SK-N-SH (cell line): ENCODE data around the gene CEBPG. TPM values are rescaled to one million over a fixed set of nuclear protein-coding genes. Genes with fewer than 3 reads are reported as not detected.

ENCODE experiments used
- CTCF ChIA-PET: fragments of 300-600, 350-600 bp; formaldehyde crosslinking; extraction: SDS; loops from one replicate; lab custom pipeline; 2021; lab: Yijun Ruan, JAX
- POLR2A ChIA-PET: fragments of 350-600 bp; sonication (Branson Sonifier 250); formaldehyde crosslinking; extraction: SDS; loops from one replicate; lab custom pipeline; 2020; ENCODE audit warnings: antibody characterized with exemption, inconsistent platforms; lab: Yijun Ruan, JAX
- DNase-seq: peaks from one replicate; pipeline ENCODE4 v3.0.0; 2012
- H2AFZ ChIP-seq: fragments of 200-600 bp; sonication (generic); 2 replicates; pipeline ENCODE4 v1.8.1; 2016; ENCODE audit warnings: antibody characterized with exemption, mild to moderate bottlenecking, low read depth
- H3F3A ChIP-seq: fragments of 200-600 bp; sonication (generic); replicated peaks from 2 replicates; pipeline ENCODE3; 2016; ENCODE audit warnings: antibody characterized with exemption, mild to moderate bottlenecking; ENCODE audit not compliant: insufficient read depth
- H3K27ac ChIP-seq, 2 experiments: fragments of 200-500 bp in 1 of 2; fragments of 200-600 bp in 1 of 2; sonication (Bioruptor generic) in 1 of 2; sonication (generic), shearing (Covaris generic) in 1 of 2; 2 replicates each; pipeline versions ENCODE4 v1.5.1 to v1.6.1; 2014 to 2016; ENCODE audit warnings: low read depth in 2 of 2, inconsistent platforms in 1 of 2, low read length in 1 of 2, mild to moderate bottlenecking in 1 of 2, mixed read lengths in 1 of 2
- H3K27me3 ChIP-seq: fragments of 200-600 bp; sonication (generic), shearing (Covaris generic); 2 replicates; pipeline ENCODE4 v1.6.1; 2016; ENCODE audit warnings: mixed run types; ENCODE audit not compliant: insufficient read depth
- H3K36me3 ChIP-seq, 2 experiments: fragments of 200-500 bp in 1 of 2; fragments of 200-600 bp in 1 of 2; sonication (Bioruptor generic) in 1 of 2; sonication (generic) in 1 of 2; replicated peaks in 1 of 2; 2 replicates each; pipeline versions ENCODE3 to v1.5.1; 2014 to 2016; ENCODE audit warnings: low read length in 1 of 2, mild to moderate bottlenecking in 1 of 2; ENCODE audit not compliant: insufficient read depth in 2 of 2, control insufficient read depth in 1 of 2
- H3K4me1 ChIP-seq, 2 experiments: fragments of 200-500 bp in 1 of 2; fragments of 200-600 bp in 1 of 2; sonication (Bioruptor generic) in 1 of 2; sonication (generic), shearing (Covaris generic) in 1 of 2; 2 replicates each; pipeline versions ENCODE4 v1.5.1 to v1.6.1; 2014 to 2016; ENCODE audit warnings: low read depth in 1 of 2, low read length in 1 of 2, mixed run types in 1 of 2; ENCODE audit not compliant: insufficient read depth in 2 of 2, control insufficient read depth in 1 of 2
- H3K4me2 ChIP-seq: fragments of 200-600 bp; sonication (generic), shearing (Covaris generic); 2 replicates; pipeline ENCODE4 v1.6.1; 2017; ENCODE audit warnings: mixed run types
- H3K4me3 ChIP-seq, 2 experiments: fragments of 200-500 bp in 1 of 2; fragments of 200-600 bp in 1 of 2; sonication (Bioruptor generic) in 1 of 2; sonication (generic), shearing (Covaris generic) in 1 of 2; 2 replicates each; pipeline versions ENCODE4 v1.5.1 to v1.8.1; 2014 to 2016; ENCODE audit warnings: low read depth in 2 of 2, inconsistent platforms in 1 of 2, low read length in 1 of 2, mild to moderate bottlenecking in 1 of 2, mixed read lengths in 1 of 2, moderate library complexity in 1 of 2
- H3K79me2 ChIP-seq: fragments of 200-600 bp; sonication (generic); 2 replicates; pipeline ENCODE4 v1.8.1; 2017; ENCODE audit warnings: mild to moderate bottlenecking; ENCODE audit not compliant: insufficient read depth
- H3K9ac ChIP-seq: fragments of 200-600 bp; sonication (generic); 2 replicates; pipeline ENCODE4 v1.6.1; 2017; ENCODE audit warnings: mixed run types
- H3K9me2 ChIP-seq: fragments of 200-600 bp; sonication (generic); 2 replicates; pipeline ENCODE4 v1.6.1; 2017; ENCODE audit warnings: mixed run types
- H3K9me3 ChIP-seq: fragments of 200-600 bp; sonication (generic); 2 replicates; pipeline ENCODE4 v1.6.1; 2017; ENCODE audit warnings: mixed run types, mild to moderate bottlenecking, moderate library complexity
- H4K20me1 ChIP-seq: fragments of 200-600 bp; sonication (generic); 2 replicates; pipeline ENCODE4 v1.6.1; 2017; ENCODE audit warnings: mild to moderate bottlenecking, mixed run types; ENCODE audit not compliant: insufficient read depth
- CHD2 ChIP-seq: fragments of 150-350 bp; IDR thresholded peaks from 2 replicates; pipeline ENCODE4 v1.6.1; 2018; ENCODE audit warnings: low read length; ENCODE audit not compliant: partially characterized antibody
- ELF1 ChIP-seq: IDR thresholded peaks from 2 replicates; pipeline ENCODE4 v1.4.0; 2012
- EZH2phosphoT487 ChIP-seq: fragments of 200-600 bp; sonication (generic); IDR thresholded peaks from 2 replicates; pipeline ENCODE4 v1.6.1; 2017; ENCODE audit warnings: low read depth, mixed run types, mild to moderate bottlenecking, antibody characterized with exemption, moderate library complexity, borderline replicate concordance
- FOSL2 ChIP-seq: IDR thresholded peaks from 2 replicates; pipeline ENCODE4 v1.4.0; 2012; ENCODE audit warnings: low read depth, mild to moderate bottlenecking, moderate library complexity, borderline replicate concordance
- JUND ChIP-seq: IDR thresholded peaks from 2 replicates; pipeline ENCODE4 v1.4.0; 2012
- MEF2A ChIP-seq: IDR thresholded peaks from 2 replicates; pipeline ENCODE4 v1.4.0; 2012; ENCODE audit warnings: low read depth, borderline replicate concordance
- NFIC ChIP-seq: IDR thresholded peaks from 2 replicates; pipeline ENCODE4 v1.4.0; 2012; ENCODE audit warnings: borderline replicate concordance
- NRF1 ChIP-seq: IDR thresholded peaks from 2 replicates; pipeline ENCODE4 v1.6.1; 2012; ENCODE audit warnings: low read depth, mild to moderate bottlenecking, low read length
- RAD21 ChIP-seq: IDR thresholded peaks from 2 replicates; pipeline ENCODE4 v1.6.1; 2012; ENCODE audit warnings: mild to moderate bottlenecking, low read length
- RCOR1 ChIP-seq: fragments of 150-350 bp; IDR thresholded peaks from 2 replicates; pipeline ENCODE4 v1.6.1; 2017; ENCODE audit warnings: antibody characterized with exemption, low read length
- RXRA ChIP-seq: IDR thresholded peaks from 2 replicates; pipeline ENCODE4 v1.4.0; 2012; ENCODE audit warnings: low read depth, mild to moderate bottlenecking, borderline replicate concordance
- SIN3A ChIP-seq: IDR thresholded peaks from 2 replicates; pipeline ENCODE4 v1.6.1; 2012; ENCODE audit warnings: low read depth, mild to moderate bottlenecking, low read length, moderate library complexity, borderline replicate concordance
- SMC3 ChIP-seq: IDR thresholded peaks from 2 replicates; pipeline ENCODE4 v1.6.1; 2012; ENCODE audit warnings: low read depth, low read length, improper control_type of control experiment
- TAF1 ChIP-seq: IDR thresholded peaks from 2 replicates; pipeline ENCODE4 v1.6.1; 2012; ENCODE audit warnings: low read depth, mild to moderate bottlenecking, low read length, moderate library complexity, borderline replicate concordance
- TCF12 ChIP-seq: IDR thresholded peaks from 2 replicates; pipeline ENCODE4 v1.4.0; 2012
- TEAD4 ChIP-seq: IDR thresholded peaks from 2 replicates; pipeline ENCODE4 v1.4.0; 2012; ENCODE audit warnings: mild to moderate bottlenecking, borderline replicate concordance; ENCODE audit not compliant: insufficient read depth
- YY1 ChIP-seq: IDR thresholded peaks from 2 replicates; pipeline ENCODE4 v1.4.0; 2012; ENCODE audit warnings: low read depth, mild to moderate bottlenecking
- WGBS: methylation state at CpG from one replicate; pipeline ENCODE4 v1.1.6; 2017; ENCODE audit warnings: low lambda C conversion rate; 5-methylcytosine and 5-hydroxymethylcytosine counted together
- polyA plus RNA-seq, 3 experiments: library from polyadenylated mRNA; depleted of rRNA; stranded (reverse); fragments of >200 nt; gene quantifications; 2 replicates each; pipeline ENCODE4 v1.2.3, GENCODE V29; 2012
- TF ChIP-seq, protein P1 (sequence below): fragments of 200-600 bp; sonication (generic); IDR thresholded peaks from 2 replicates; pipeline ENCODE4 v1.6.1; 2017; ENCODE audit warnings: antibody characterized with exemption, mild to moderate bottlenecking, moderate library complexity
- TF ChIP-seq, protein P2 (sequence below): IDR thresholded peaks from 2 replicates; pipeline ENCODE4 v1.4.0; 2012; ENCODE audit warnings: low read depth, borderline replicate concordance
- TF ChIP-seq, protein P3 (sequence below): IDR thresholded peaks from 2 replicates; pipeline ENCODE4; 2012

CEBPG gene
- polyA plus RNA-seq, 1 of the 3 experiments (the other 2 are of a cell fraction), result 9.1 TPM

DNA sequence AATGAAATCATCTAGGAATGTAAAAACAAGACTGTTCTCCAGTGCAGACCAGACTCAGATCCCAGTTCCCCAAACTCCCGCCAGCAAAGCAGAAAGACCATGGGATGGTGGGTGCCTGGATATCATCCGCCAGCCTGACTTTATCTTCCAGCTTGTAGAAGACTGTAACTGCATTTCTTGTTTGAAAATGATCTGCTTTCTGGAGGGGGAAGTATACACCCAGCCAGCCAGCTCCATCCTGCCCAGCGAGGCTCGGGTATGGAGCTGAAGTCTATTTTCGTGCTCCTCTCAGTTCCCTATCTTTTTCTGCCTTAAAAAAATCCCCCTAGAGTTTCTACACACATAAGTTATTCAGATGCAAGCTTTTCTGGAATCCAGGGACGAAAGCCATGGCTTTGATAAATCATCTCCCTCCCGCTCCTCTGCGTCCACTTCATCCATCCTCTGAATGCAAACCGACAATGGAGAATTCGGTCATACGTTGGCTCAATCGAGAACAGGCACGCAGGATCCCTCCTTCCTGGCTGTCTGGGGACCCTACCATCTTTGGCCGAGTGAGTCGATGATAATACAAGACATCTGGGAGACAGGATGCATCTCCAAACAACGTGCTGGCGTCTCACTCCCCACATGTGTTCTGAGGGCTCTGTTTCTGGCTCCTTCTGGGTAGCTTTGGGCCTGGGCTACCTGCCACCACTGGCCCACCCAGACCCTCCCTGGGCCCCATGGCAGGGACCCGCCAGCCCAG lies 31.2 kb downstream of the CEBPG start:
- WGBS, result 83% methylated on average over 16 of the region's 18 CpGs
- H4K20me1 ChIP-seq, result no peaks in the 10 kb centered on the region
- no peak overlapping the region for H3K27ac ChIP-seq
- no peaks in the 10 kb centered on the region for H3K36me3 ChIP-seq
- no peak for TF ChIP-seq NRF1
- TF ChIP-seq JUND, result no peak
- TF ChIP-seq CHD2, result no peak
- no peak for TF ChIP-seq RAD21
- TF ChIP-seq, protein P1, sequence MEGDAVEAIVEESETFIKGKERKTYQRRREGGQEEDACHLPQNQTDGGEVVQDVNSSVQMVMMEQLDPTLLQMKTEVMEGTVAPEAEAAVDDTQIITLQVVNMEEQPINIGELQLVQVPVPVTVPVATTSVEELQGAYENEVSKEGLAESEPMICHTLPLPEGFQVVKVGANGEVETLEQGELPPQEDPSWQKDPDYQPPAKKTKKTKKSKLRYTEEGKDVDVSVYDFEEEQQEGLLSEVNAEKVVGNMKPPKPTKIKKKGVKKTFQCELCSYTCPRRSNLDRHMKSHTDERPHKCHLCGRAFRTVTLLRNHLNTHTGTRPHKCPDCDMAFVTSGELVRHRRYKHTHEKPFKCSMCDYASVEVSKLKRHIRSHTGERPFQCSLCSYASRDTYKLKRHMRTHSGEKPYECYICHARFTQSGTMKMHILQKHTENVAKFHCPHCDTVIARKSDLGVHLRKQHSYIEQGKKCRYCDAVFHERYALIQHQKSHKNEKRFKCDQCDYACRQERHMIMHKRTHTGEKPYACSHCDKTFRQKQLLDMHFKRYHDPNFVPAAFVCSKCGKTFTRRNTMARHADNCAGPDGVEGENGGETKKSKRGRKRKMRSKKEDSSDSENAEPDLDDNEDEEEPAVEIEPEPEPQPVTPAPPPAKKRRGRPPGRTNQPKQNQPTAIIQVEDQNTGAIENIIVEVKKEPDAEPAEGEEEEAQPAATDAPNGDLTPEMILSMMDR, result no peak
- no peak for TF ChIP-seq YY1
- TF ChIP-seq NFIC, result no peak
- TF ChIP-seq SMC3, result no peak
- no peak for TF ChIP-seq MEF2A
- no peak overlapping the region for H3K9ac ChIP-seq
- no peaks in the 10 kb centered on the region for H3K9me2 ChIP-seq
- peaks cover 0 to 19% of the 10 kb centered on the region in 2 experiments; a peak in 1 of 4 replicates for H3K4me1 ChIP-seq
- H2AFZ ChIP-seq, result no peak overlapping the region
- no peaks in the 10 kb centered on the region for H3K9me3 ChIP-seq
- no peak overlapping the region for H3K4me2 ChIP-seq
- no peak for DNase-seq
- no peaks in the 10 kb centered on the region for H3K79me2 ChIP-seq
- ChIA-PET POLR2A (interaction anchor here (0.8 to 1.2 kb wide), 3 partner anchors 16 to 158 kb away, joined by 3 to 4 read pairs (median 3); no protein-coding TSS in a partner anchor), CTCF (interaction anchor here (0.7 to 22.5 kb wide), 9 partner anchors 11 to 373 kb away, joined by 3 to 511 read pairs (median 32); partner anchors contain the start of gene CEBPA)
- no peaks in the 10 kb centered on the region for H3K27me3 ChIP-seq
- no peak overlapping the region for H3K4me3 ChIP-seq
- no peaks in the 10 kb centered on the region for H3F3A ChIP-seq

DNA sequence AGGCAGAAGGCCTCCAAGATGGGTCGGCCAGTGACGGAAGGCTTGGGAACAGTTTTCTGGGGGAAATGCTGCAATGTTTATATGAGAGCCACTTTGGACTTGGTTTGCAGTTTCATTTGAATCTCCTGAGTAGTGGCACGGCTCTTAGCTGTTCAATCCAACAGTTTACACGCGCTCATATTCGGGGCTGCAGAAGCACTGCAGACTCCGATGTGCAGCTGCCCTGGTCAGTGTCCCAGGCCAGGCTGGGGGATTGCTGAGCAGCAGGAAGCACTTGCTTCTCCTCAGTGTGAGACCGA lies 31.7 kb downstream of the CEBPG start:
- Histone ChIP-seq H3F3A (no peaks in the 10 kb centered on the region), H3K4me2 (no peak overlapping the region), H3K27me3 (no peaks in the 10 kb centered on the region), H4K20me1 (no peaks in the 10 kb centered on the region), H3K9ac (no peak overlapping the region), H3K9me3 (no peaks in the 10 kb centered on the region), H3K27ac (no peak overlapping the region), H3K36me3 (no peaks in the 10 kb centered on the region), H2AFZ (no peak overlapping the region), H3K79me2 (no peaks in the 10 kb centered on the region), H3K4me3 (no peak overlapping the region), H3K9me2 (no peaks in the 10 kb centered on the region), H3K4me1 (peaks cover 0 to 19% of the 10 kb centered on the region in 2 experiments; a peak in 1 of 4 replicates)
- whole genome bisulfite sequencing, result 94% methylated on average over 8 of the region's 8 CpGs
- ChIA-PET POLR2A (interaction anchor here (0.8 to 1.2 kb wide), 3 partner anchors 17 to 159 kb away, joined by 3 to 4 read pairs (median 3); no protein-coding TSS in a partner anchor), CTCF (interaction anchor here (1.2 to 22.5 kb wide), 13 partner anchors 11 to 373 kb away, joined by 3 to 511 read pairs (median 11); partner anchors contain the start of gene CEBPA)
- no peak for DNase-seq
- TF ChIP-seq EZH2phosphoT487 (no peak), RXRA (no peak), NRF1 (no peak), SIN3A (no peak), TAF1 (no peak), TEAD4 (no peak), CHD2 (no peak), RCOR1 (no peak), ELF1 (no peak), FOSL2 (no peak), NFIC (no peak), TCF12 (no peak)
- TF ChIP-seq, protein P1, result no peak
- TF ChIP-seq, protein P2, sequence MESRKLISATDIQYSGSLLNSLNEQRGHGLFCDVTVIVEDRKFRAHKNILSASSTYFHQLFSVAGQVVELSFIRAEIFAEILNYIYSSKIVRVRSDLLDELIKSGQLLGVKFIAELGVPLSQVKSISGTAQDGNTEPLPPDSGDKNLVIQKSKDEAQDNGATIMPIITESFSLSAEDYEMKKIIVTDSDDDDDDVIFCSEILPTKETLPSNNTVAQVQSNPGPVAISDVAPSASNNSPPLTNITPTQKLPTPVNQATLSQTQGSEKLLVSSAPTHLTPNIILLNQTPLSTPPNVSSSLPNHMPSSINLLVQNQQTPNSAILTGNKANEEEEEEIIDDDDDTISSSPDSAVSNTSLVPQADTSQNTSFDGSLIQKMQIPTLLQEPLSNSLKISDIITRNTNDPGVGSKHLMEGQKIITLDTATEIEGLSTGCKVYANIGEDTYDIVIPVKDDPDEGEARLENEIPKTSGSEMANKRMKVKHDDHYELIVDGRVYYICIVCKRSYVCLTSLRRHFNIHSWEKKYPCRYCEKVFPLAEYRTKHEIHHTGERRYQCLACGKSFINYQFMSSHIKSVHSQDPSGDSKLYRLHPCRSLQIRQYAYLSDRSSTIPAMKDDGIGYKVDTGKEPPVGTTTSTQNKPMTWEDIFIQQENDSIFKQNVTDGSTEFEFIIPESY, result no peak
- TF ChIP-seq, protein P3, sequence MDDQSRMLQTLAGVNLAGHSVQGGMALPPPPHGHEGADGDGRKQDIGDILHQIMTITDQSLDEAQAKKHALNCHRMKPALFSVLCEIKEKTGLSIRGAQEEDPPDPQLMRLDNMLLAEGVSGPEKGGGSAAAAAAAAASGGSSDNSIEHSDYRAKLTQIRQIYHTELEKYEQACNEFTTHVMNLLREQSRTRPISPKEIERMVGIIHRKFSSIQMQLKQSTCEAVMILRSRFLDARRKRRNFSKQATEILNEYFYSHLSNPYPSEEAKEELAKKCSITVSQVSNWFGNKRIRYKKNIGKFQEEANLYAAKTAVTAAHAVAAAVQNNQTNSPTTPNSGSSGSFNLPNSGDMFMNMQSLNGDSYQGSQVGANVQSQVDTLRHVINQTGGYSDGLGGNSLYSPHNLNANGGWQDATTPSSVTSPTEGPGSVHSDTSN, result no peak
